ENCODE data around the gene ZMIZ1.

DNA sequence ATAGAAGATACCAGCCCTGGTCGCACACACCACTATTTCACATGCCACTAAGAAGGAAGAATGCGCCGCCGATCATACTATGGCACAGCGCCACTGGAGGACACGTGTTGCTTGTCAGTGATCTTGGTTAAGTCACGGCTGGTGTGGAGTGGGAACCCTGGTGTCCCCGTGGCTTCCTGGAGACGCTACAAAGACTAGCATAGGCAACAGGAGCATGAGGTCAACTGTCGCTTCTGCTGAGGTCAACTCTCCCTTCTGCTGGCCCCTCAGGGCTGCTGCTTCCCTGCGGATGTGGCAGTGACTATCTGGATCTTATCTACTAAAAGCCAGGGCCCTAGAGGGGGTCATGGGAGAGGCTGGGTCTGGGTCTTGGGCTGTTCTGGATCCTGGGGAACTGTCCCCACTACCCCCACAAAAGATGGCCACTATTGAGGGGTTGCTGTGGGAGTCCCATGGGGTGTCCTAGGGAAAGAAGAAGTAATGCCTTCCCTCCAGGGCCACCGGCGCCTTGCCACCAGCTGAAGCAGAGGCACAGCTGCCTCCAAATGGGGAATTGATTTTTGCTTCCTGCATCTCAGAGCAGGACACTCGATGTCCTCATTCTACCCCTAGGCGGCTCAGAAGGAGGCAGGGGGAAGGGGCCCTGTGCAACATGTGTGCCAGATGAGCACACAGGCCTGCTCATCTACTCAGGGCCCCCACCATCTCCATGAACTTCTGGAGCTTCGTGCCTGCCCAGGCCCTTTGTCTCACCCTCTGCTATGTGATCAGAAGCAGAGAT is 201.9 kb downstream of the ZMIZ1 start:
- TF ChIP-seq, protein P1, sequence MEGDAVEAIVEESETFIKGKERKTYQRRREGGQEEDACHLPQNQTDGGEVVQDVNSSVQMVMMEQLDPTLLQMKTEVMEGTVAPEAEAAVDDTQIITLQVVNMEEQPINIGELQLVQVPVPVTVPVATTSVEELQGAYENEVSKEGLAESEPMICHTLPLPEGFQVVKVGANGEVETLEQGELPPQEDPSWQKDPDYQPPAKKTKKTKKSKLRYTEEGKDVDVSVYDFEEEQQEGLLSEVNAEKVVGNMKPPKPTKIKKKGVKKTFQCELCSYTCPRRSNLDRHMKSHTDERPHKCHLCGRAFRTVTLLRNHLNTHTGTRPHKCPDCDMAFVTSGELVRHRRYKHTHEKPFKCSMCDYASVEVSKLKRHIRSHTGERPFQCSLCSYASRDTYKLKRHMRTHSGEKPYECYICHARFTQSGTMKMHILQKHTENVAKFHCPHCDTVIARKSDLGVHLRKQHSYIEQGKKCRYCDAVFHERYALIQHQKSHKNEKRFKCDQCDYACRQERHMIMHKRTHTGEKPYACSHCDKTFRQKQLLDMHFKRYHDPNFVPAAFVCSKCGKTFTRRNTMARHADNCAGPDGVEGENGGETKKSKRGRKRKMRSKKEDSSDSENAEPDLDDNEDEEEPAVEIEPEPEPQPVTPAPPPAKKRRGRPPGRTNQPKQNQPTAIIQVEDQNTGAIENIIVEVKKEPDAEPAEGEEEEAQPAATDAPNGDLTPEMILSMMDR (conservative IDR thresholded peaks at IDR 0.05; ENCODE audit: low read depth in 2 of 2): no peak
- TF ChIP-seq POLR2AphosphoS5 (IDR thresholded peaks at IDR 0.05; ENCODE audit: low read depth) (no peak), EZH2phosphoT487 (IDR thresholded peaks at IDR 0.05; ENCODE audit: unreplicated experiment) (no peak), EZH2 (IDR thresholded peaks at IDR 0.05; ENCODE audit: low read depth, unreplicated experiment) (no peak)
- TF ChIP-seq, protein P2, sequence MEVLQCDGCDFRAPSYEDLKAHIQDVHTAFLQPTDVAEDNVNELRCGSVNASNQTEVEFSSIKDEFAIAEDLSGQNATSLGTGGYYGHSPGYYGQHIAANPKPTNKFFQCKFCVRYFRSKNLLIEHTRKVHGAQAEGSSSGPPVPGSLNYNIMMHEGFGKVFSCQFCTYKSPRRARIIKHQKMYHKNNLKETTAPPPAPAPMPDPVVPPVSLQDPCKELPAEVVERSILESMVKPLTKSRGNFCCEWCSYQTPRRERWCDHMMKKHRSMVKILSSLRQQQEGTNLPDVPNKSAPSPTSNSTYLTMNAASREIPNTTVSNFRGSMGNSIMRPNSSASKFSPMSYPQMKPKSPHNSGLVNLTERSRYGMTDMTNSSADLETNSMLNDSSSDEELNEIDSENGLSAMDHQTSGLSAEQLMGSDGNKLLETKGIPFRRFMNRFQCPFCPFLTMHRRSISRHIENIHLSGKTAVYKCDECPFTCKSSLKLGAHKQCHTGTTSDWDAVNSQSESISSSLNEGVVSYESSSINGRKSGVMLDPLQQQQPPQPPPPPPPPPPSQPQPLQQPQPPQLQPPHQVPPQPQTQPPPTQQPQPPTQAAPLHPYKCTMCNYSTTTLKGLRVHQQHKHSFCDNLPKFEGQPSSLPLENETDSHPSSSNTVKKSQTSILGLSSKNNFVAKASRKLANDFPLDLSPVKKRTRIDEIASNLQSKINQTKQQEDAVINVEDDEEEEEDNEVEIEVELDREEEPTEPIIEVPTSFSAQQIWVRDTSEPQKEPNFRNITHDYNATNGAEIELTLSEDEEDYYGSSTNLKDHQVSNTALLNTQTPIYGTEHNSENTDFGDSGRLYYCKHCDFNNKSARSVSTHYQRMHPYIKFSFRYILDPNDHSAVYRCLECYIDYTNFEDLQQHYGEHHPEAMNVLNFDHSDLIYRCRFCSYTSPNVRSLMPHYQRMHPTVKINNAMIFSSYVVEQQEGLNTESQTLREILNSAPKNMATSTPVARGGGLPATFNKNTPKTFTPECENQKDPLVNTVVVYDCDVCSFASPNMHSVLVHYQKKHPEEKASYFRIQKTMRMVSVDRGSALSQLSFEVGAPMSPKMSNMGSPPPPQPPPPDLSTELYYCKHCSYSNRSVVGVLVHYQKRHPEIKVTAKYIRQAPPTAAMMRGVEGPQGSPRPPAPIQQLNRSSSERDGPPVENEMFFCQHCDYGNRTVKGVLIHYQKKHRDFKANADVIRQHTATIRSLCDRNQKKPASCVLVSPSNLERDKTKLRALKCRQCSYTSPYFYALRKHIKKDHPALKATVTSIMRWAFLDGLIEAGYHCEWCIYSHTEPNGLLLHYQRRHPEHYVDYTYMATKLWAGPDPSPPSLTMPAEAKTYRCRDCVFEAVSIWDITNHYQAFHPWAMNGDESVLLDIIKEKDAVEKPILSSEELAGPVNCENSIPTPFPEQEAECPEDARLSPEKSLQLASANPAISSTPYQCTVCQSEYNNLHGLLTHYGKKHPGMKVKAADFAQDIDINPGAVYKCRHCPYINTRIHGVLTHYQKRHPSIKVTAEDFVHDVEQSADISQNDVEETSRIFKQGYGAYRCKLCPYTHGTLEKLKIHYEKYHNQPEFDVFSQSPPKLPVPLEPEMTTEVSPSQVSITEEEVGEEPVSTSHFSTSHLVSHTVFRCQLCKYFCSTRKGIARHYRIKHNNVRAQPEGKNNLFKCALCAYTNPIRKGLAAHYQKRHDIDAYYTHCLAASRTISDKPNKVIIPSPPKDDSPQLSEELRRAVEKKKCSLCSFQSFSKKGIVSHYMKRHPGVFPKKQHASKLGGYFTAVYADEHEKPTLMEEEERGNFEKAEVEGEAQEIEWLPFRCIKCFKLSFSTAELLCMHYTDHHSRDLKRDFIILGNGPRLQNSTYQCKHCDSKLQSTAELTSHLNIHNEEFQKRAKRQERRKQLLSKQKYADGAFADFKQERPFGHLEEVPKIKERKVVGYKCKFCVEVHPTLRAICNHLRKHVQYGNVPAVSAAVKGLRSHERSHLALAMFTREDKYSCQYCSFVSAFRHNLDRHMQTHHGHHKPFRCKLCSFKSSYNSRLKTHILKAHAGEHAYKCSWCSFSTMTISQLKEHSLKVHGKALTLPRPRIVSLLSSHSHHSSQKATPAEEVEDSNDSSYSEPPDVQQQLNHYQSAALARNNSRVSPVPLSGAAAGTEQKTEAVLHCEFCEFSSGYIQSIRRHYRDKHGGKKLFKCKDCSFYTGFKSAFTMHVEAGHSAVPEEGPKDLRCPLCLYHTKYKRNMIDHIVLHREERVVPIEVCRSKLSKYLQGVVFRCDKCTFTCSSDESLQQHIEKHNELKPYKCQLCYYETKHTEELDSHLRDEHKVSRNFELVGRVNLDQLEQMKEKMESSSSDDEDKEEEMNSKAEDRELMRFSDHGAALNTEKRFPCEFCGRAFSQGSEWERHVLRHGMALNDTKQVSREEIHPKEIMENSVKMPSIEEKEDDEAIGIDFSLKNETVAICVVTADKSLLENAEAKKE (CRISPR knock-in tag; IDR thresholded peaks at IDR 0.05): no peak

Data from GM23338 (cell line).